Right lobe of liver (tissue), 4 donors: ENCODE measurements around the gene CASP3.

Source experiments
- POLR2A ChIP-seq: fragments of 450-650 bp; IDR thresholded peaks from one replicate; pipeline ENCODE4 v1.6.1; 2017; ENCODE audit warnings: antibody characterized with exemption, mild to moderate bottlenecking
- TF ChIP-seq, protein P1 (sequence below), 4 donors: fragments of 200-600 bp in 3 of 4; fragments of 450-650 bp in 1 of 4; IDR thresholded peaks; one replicate each; pipeline versions ENCODE4 v1.5.1 to v1.8.0; 2016 to 2022; ENCODE audit warnings: antibody characterized with exemption in 4 of 4, mild to moderate bottlenecking in 2 of 4
- donor health status: DM: no; HTN: no; CAD: no.
- donor health status: DM: no; HTN: no; CAD: no.
- donor health status: DM: no; HTN: yes; CAD: no.

DNA sequence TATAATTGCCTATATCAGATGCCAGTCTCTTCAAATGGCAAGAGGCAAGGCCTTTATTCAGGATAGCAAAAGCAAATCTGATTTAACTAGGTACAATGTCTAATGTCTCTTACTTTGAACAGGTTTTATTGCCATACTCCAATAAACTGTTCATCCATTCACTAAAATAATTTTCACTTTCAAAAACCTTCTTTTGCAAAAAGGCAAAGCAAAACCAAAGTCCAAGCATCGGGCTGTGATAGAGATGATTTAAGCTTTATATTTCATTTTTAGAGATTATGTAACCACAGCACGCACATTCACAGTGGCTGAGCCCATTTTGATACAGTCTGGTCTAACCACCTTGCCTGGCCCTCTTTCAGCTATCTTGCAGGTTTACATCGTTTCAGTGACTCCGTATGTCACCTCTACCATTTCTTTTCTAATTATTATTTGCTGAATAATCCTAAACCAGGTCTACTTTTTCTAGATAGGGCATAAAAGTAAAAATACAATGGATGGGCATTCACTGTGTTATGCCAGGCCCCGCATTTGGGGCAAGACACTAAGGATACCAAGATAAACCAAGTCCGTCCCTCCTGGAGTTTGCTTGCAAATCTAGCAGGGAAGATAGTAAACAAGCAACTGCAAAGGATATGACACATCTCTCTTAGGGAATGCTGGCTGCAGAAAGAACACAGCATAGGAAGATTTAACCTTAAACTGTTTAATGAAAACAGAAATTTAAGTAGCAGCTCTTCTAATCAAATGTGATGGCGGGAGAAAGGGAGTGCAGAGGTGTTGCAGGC, 1.8 kb downstream of the CASP3 start:
- TF ChIP-seq POLR2A, result no peak
- TF ChIP-seq, protein P1, sequence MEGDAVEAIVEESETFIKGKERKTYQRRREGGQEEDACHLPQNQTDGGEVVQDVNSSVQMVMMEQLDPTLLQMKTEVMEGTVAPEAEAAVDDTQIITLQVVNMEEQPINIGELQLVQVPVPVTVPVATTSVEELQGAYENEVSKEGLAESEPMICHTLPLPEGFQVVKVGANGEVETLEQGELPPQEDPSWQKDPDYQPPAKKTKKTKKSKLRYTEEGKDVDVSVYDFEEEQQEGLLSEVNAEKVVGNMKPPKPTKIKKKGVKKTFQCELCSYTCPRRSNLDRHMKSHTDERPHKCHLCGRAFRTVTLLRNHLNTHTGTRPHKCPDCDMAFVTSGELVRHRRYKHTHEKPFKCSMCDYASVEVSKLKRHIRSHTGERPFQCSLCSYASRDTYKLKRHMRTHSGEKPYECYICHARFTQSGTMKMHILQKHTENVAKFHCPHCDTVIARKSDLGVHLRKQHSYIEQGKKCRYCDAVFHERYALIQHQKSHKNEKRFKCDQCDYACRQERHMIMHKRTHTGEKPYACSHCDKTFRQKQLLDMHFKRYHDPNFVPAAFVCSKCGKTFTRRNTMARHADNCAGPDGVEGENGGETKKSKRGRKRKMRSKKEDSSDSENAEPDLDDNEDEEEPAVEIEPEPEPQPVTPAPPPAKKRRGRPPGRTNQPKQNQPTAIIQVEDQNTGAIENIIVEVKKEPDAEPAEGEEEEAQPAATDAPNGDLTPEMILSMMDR (IDR thresholded peaks at IDR 0.05), result no peak
